CD4-positive, alpha-beta memory T cell (primary cell): ENCODE measurements around the gene PHETA2. TPM values are rescaled to one million over a fixed set of nuclear protein-coding genes. Genes with fewer than 3 reads are reported as not detected.
"Not testable (repeated sequence)": the region's sequence is repeated elsewhere in the genome, so short reads cannot be mapped to it uniquely, and the experiment has no call there.

ENCODE experiments used
- CTCF ChIA-PET: fragments of 350-600 bp; sonication (Branson Sonifier 250); formaldehyde crosslinking; loops from one replicate; lab custom pipeline; 2021; ENCODE audit warnings: inconsistent platforms; ENCODE audit not compliant: partially characterized antibody; lab: Charles Lee
- POLR2A ChIA-PET: fragments of 350-600 bp; sonication (Branson Sonifier 250); formaldehyde crosslinking; loops from one replicate; lab custom pipeline; 2021; ENCODE audit not compliant: partially characterized antibody; lab: Charles Lee
- DNase-seq, 5 donors: peaks; one replicate each; pipeline versions ENCODE4 v3.0.0 to v3.0.0-alpha.2; 2020 to 2022; ENCODE audit warnings: mixed read lengths in 1 of 5
- H3K27ac ChIP-seq: one replicate; pipeline ENCODE4 v1.7.0; 2013; ENCODE audit warnings: low read depth, low read length
- H3K27me3 ChIP-seq: 2 replicates; pipeline ENCODE4 v1.7.0; 2013; ENCODE audit warnings: mild to moderate bottlenecking, low read length, moderate library complexity; ENCODE audit not compliant: insufficient read depth
- H3K36me3 ChIP-seq: 2 replicates; pipeline ENCODE4 v1.7.0; 2013; ENCODE audit warnings: mild to moderate bottlenecking, low read length, moderate library complexity; ENCODE audit not compliant: insufficient read depth
- H3K4me1 ChIP-seq: 2 replicates; pipeline ENCODE4 v1.7.0; 2013; ENCODE audit warnings: mild to moderate bottlenecking, low read length, moderate library complexity; ENCODE audit not compliant: insufficient read depth
- H3K4me3 ChIP-seq, 2 donors: one replicate each; pipeline ENCODE4 v1.7.0; 2013; ENCODE audit warnings: low read length in 2 of 2, mild to moderate bottlenecking in 1 of 2
- H3K9me3 ChIP-seq, 2 donors: one replicate each; pipeline ENCODE4 v1.7.0; 2013; ENCODE audit warnings: low read length in 2 of 2, control low read depth in 1 of 2; ENCODE audit not compliant: control insufficient read depth in 1 of 2
- H3K27ac Mint-ChIP-seq, 7 donors: one replicate each; pipeline ENCODE4 v1.8.0; 2020 to 2021; ENCODE audit warnings: mixed read lengths in 7 of 7, mild to moderate bottlenecking in 6 of 7, inconsistent platforms in 3 of 7, moderate library complexity in 3 of 7
- H3K27me3 Mint-ChIP-seq, 2 donors: one replicate each; pipeline ENCODE4 v1.8.0; 2020 to 2021; ENCODE audit warnings: mixed read lengths in 2 of 2
- H3K36me3 Mint-ChIP-seq, 2 donors: one replicate each; pipeline ENCODE4 v1.8.0; 2020 to 2021; ENCODE audit warnings: mixed read lengths in 2 of 2, inconsistent platforms in 1 of 2, mild to moderate bottlenecking in 1 of 2
- H3K4me1 Mint-ChIP-seq, 4 donors: one replicate each; pipeline ENCODE4 v1.8.0; 2020 to 2021; ENCODE audit warnings: mixed read lengths in 4 of 4, mild to moderate bottlenecking in 1 of 4
- H3K4me3 Mint-ChIP-seq, 8 donors: one replicate each; pipeline ENCODE4 v1.8.0; 2020 to 2021; ENCODE audit warnings: mixed read lengths in 8 of 8, mild to moderate bottlenecking in 7 of 8, moderate library complexity in 6 of 8, inconsistent platforms in 3 of 8
- H3K9me3 Mint-ChIP-seq, 8 donors: one replicate each; pipeline ENCODE4 v1.8.0; 2020 to 2021; ENCODE audit warnings: mixed read lengths in 8 of 8, mild to moderate bottlenecking in 5 of 8, inconsistent platforms in 3 of 8, moderate library complexity in 1 of 8
- intact Hi-C: fragments of 100-400 bp; cut with micrococcal nuclease; formaldehyde crosslinking; loops from one replicate; pipeline ENCODE4 v1.15.1; 2023
- polyA plus RNA-seq, 2 donors: library from polyadenylated mRNA; unstranded; fragments of 300-500 nt; fragmentation: Illumina TruSeq; gene quantifications; one replicate each; pipeline ENCODE4 v1.2.3, GENCODE V29; 2021
- total RNA-seq, 2 experiments: library from RNA; stranded (reverse); gene quantifications; one replicate each; pipeline ENCODE4 v1.2.3, GENCODE V29; 2021

Gene PHETA2
- total and polyA plus RNA-seq, 4 experiments from 2014 or later: 0.69 to 1.9 (median 1.7) TPM

DNA sequence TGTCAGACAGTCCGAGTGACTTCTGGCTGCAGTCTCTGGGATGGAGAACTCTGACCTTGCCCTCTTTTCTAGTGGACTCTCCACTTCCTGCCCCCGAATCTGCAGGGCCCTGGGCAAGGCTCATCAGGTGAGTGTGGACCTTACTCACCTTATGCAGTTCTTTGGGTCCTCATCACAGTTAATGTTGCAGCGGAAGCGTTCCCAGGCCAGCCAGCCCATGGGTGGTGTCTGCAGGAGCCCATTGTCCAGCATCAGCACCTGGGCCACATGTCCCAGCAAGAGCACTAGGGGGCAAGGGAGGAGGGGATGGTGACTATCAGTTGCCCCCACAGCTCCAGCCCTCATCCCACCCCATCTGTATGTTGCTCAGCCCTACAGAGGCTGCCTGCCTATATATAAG lies 5.8 kb upstream of the PHETA2 start:
- Mint-ChIP-seq H3K4me1 (peaks cover 17 to 50% (median 30%) of the 10 kb centered on the region in 4 donors), H3K9me3 (no peaks in the 10 kb centered on the region), H3K36me3 (peaks cover 18 to 41% of the 10 kb centered on the region in 2 donors), H3K27ac (peak overlapping the region in 4 of 7 donors; percentile 10 to 94 (median 40)), H3K27me3 (no peaks in the 10 kb centered on the region), H3K4me3 (no peak overlapping the region)
- Histone ChIP-seq H3K4me1 (peaks cover 20% of the 10 kb centered on the region), H3K36me3 (peaks cover 11% of the 10 kb centered on the region), H3K27ac (no peak overlapping the region), H3K9me3 (no peaks in the 10 kb centered on the region), H3K27me3 (no peaks in the 10 kb centered on the region), H3K4me3 (no peak overlapping the region)
- DNase-seq: peak in 1 of 5 donors; percentile 7
- ChIA-PET POLR2A (interaction anchor here (3.8 to 4.3 kb wide), 2 partner anchors 12 to 22 kb away, joined by 39 to 73 read pairs; partner anchors contain the start of genes NDUFA6 and SMDT1), CTCF (no interaction called here)
- intact Hi-C loops: no loop called here

DNA sequence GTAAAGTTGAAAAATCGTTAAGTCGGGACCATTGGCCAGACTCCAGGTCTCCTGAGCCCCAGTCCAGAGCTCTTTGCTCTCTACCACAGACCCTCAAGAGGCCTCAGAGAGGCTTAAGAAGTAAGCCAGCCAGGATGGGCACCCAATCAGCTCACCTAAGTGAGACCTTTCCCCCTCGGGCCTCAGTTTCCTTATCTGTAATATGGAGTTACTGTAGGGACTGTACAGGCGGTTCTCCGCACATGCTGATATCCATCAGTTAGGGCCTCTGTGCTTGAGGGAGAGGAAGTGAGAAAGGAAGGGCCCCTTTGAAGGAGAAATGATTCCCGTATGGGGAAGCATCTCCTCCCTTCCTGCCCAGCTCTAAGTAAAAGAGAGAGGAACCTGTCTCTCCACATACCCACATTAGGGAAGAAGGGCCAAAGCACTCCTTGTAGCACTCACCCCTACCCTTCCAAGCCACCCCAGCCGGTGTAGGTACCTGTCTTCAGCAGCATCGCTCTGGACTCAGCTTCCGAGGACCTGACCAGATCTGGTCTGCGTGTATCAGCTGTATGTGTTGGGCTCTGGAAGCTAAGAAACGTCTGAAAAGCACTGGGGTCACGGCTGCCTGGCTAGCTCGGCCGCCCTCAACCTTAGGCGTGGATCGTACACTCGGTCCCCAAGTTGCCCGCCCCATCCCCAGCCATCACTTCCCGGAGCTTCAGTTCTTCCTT lies 4.1 kb upstream of the PHETA2 start:
- intact Hi-C loops: loop anchor here (1.0 to 10.0 kb wide), 5 partner anchors 9 to 545 kb away; partner anchors contain the start of genes POLDIP3, SEPTIN3, SMDT1 and SNU13
- H3K27me3 ChIP-seq: no peaks in the 10 kb centered on the region
- Mint-ChIP-seq H3K27ac (peak overlapping the region; percentile 87 to 95 (median 94)), H3K4me1 (peaks cover 18 to 56% (median 36%) of the 10 kb centered on the region in 4 donors), H3K9me3 (no peaks in the 10 kb centered on the region), H3K36me3 (peaks cover 9 to 33% of the 10 kb centered on the region in 2 donors), H3K27me3 (no peaks in the 10 kb centered on the region), H3K4me3 (peak overlapping the region; percentile 92 to 95 (median 92))
- no peak for DNase-seq
- no peaks in the 10 kb centered on the region for H3K9me3 ChIP-seq
- CTCF ChIA-PET: interaction anchor here (0.6 to 1.1 kb wide), 6 partner anchors 12 to 113 kb away, joined by 3 read pairs; partner anchors contain the start of gene NDUFA6
- H3K36me3 ChIP-seq: peaks cover 11% of the 10 kb centered on the region
- H3K4me3 ChIP-seq: peak overlapping the region; percentile 37 to 51
- POLR2A ChIA-PET: interaction anchor here (0.8 to 4.3 kb wide), 11 partner anchors 9 to 374 kb away, joined by 3 to 73 read pairs (median 3); partner anchors contain the start of genes NDUFA6, SMDT1 and WBP2NL
- peaks cover 33% of the 10 kb centered on the region for H3K4me1 ChIP-seq
- H3K27ac ChIP-seq: peak overlapping the region; percentile 74

DNA sequence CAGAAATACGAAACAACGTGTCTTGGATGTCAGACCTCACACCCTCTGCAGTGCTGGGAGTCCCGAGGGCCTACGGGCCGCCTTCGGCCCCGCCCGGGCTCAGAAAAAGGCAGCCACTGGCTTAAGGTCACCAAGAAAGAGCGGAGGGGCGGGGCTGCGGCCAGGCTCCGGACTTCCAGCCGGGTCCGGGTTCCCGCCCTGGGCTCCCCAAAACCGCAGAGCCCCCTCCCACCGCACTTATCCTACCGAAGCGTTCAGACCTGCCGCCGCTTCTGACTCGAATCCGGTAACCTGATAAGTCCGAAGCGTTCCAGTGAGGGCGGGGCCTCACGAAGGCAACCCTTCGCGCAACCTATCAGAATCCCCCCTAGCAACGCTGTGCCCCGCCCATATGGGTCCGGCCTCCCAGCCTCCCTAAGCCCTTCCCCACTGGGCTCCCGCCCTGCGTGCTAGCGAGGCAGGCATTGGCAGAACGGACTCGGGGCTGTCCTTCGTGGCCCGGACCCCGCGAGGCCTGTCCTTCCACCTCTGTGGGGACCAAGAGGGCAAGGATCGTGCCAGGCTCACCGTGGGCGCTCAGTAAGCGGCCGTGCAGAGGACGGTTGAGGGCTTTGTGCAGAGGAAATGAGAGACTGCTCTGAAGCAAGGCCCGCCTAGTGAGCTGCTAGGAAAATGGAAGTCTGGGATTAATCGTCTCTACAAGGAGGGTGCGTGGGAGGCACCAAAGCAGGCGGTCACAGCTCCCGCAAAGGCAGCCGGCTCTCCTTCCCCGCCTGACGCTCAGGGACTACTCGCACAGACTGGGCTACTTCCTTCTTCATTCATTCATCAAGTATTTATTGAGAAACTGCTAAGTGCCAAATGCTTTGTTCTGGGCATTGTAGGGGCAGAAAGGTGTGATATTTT lies 3.3 kb upstream of the PHETA2 start, which contains the start of gene NAGA:
Gene NAGA, minus strand, starts transcription at position 296 of the 906 bp plus-strand sequence. CDS start 515 bp downstream, outside the sequence.
- Histone ChIP-seq H3K36me3 (peaks cover 5% of the 10 kb centered on the region), H3K27ac (peak within 1 kb of the TSS; percentile 74), H3K9me3 (no peaks in the 10 kb centered on the region), H3K27me3 (no peaks in the 10 kb centered on the region), H3K4me3 (peak within 1 kb of the TSS; percentile 37 to 51), H3K4me1 (peaks cover 40% of the 10 kb centered on the region)
- ChIA-PET CTCF (interaction anchor here (0.6 to 1.1 kb wide), 3 partner anchors 20 to 109 kb away, joined by 3 read pairs; partner anchors contain the start of gene NDUFA6), POLR2A (interaction anchor here (0.9 to 4.3 kb wide), 8 partner anchors 9 to 373 kb away, joined by 3 to 73 read pairs (median 5); partner anchors contain the start of genes NDUFA6, SMDT1 and WBP2NL)
- Mint-ChIP-seq H3K4me3 (peak within 1 kb of the TSS; percentile 92 to 95 (median 92)), H3K27me3 (no peaks in the 10 kb centered on the region), H3K9me3 (no peaks in the 10 kb centered on the region), H3K4me1 (peaks cover 20 to 59% (median 39%) of the 10 kb centered on the region in 4 donors), H3K27ac (peak within 1 kb of the TSS; percentile 93 to 97 (median 94)), H3K36me3 (peaks cover 4 to 24% of the 10 kb centered on the region in 2 donors)
- intact Hi-C loops: loop anchor here (1.0 to 10.0 kb wide), 5 partner anchors 9 to 544 kb away; partner anchors contain the start of genes POLDIP3, SEPTIN3, SMDT1 and SNU13
- peak; percentile 89 to 95 (median 90) for DNase-seq

DNA sequence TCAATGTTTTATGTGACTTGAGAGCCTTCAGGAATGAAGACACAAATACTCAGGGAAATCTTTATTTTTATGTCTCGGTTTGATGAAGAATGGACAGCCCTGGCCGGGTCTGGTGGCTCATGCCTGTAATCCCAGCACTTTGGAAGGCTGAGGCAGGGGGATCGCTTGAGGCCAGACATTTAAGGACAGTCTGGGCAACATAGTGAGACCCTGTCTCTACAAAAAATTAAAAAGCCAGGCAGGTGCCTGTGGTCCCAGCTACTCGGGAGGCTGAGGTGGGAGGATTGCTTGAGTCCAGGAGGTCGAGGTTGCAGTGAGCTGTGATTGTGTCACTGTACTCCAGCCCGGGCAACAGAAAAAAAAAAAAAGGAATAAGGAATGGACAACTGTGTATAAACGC lies 2.5 kb upstream of the PHETA2 start:
- H3K9me3 Mint-ChIP-seq, H3K9me3 ChIP-seq, H3K27me3 Mint-ChIP-seq, H3K36me3 ChIP-seq, H3K27me3 ChIP-seq, CTCF ChIA-PET, DNase-seq: not testable (repeated sequence)
- Histone ChIP-seq H3K4me1 (peaks cover 40% of the 10 kb centered on the region), H3K4me3 (peak overlapping the region; percentile 37 to 51), H3K27ac (peak overlapping the region; percentile 74)
- POLR2A ChIA-PET: interaction anchor here (0.6 to 4.3 kb wide), 5 partner anchors 8 to 373 kb away, joined by 3 to 73 read pairs (median 15); partner anchors contain the start of genes NDUFA6, SMDT1 and WBP2NL
- Mint-ChIP-seq H3K4me3 (peak overlapping the region; percentile 92 to 95 (median 92)), H3K27ac (peak overlapping the region; percentile 93 to 97 (median 94)), H3K36me3 (peaks cover 4 to 20% of the 10 kb centered on the region in 2 donors), H3K4me1 (peaks cover 20 to 59% (median 39%) of the 10 kb centered on the region in 4 donors)
- intact Hi-C loops: loop anchor here (5.0 to 10.0 kb wide), 3 partner anchors 104 to 543 kb away; partner anchors contain the start of genes POLDIP3, SEPTIN3 and SNU13

DNA sequence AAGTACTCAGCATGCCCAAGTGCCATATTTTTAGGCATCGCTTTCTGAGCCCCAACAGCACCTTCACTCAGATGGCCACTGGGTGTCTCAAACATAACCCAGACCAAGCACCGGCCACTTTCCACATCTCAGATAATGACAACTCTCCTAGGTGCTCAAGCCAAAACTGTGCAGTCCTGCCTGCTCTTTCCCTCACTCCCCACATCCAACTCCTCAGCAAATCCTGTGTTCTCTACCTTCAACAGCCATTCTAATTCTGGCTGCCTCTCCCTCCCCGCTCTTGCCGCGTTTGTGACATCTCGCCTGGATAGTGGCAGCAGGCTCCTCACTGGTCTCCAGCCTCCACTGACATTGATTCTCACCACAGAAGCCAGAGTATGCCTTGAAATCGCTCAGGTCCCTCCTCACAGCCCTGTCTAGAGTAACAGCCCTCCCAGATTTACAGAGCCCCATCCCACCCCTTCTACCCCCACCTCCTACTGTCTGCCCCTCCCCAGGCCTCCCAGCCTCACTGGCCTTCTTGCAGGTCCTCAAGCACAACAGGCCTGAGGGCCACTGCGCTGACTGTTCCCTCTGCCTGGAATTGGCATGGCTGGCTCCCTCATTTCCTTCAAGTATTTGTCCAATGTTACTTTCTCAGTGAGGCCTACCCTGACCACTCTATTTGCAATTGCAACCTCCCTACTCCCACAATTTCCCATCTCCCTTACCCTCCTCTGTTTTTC lies 1.3 kb upstream of the PHETA2 start:
- H3K27ac ChIP-seq: no peak overlapping the region
- DNase-seq: no peak
- Mint-ChIP-seq H3K36me3 (peaks cover 0 to 11% of the 10 kb centered on the region in 2 donors), H3K4me1 (peaks cover 18 to 56% (median 38%) of the 10 kb centered on the region in 4 donors), H3K4me3 (peak overlapping the region; percentile 63 to 73 (median 68)), H3K27me3 (no peaks in the 10 kb centered on the region), H3K9me3 (no peaks in the 10 kb centered on the region), H3K27ac (peak overlapping the region in 5 of 7 donors; percentile 9 to 91 (median 87))
- POLR2A ChIA-PET: no interaction called here
- intact Hi-C loops: loop anchor here (5.0 to 10.0 kb wide), 3 partner anchors 105 to 542 kb away; partner anchors contain the start of genes POLDIP3, SEPTIN3 and SNU13
- H3K4me1 ChIP-seq: peaks cover 40% of the 10 kb centered on the region
- H3K36me3 ChIP-seq: peaks cover 5% of the 10 kb centered on the region
- H3K4me3 ChIP-seq: no peak overlapping the region
- H3K9me3 ChIP-seq: no peaks in the 10 kb centered on the region
- no peaks in the 10 kb centered on the region for H3K27me3 ChIP-seq
- CTCF ChIA-PET: no interaction called here

DNA sequence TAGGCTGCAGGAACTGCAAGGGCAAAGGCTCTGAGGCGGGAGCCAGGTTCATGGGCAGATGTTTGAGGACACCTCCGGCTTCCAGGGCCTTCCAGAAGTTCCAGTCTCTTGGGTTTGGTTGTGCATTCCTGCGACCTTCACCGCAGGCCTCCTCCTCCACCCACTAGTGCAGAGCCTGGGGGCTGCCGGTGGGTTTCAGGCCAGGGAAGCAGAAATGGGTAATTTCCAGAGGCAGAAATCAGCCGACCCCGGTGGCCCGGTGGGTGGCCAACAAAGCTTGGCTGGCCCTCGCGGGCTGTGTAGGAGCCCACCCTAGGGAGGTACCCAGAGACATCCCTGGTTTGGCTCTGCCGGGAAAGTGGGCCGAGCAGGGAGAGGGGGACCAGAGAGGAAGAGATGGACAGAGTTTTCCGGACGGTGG lies 417 bp upstream of the PHETA2 start:
- H3K27me3 Mint-ChIP-seq: no peaks in the 10 kb centered on the region
- H3K4me1 Mint-ChIP-seq: peaks cover 18 to 62% (median 35%) of the 10 kb centered on the region in 4 donors
- H3K36me3 Mint-ChIP-seq: peaks cover 0 to 4% of the 10 kb centered on the region in 2 donors
- Histone ChIP-seq H3K4me3 (peak overlapping the region in 1 of 2 donors; percentile 33), H3K27me3 (no peaks in the 10 kb centered on the region), H3K9me3 (no peaks in the 10 kb centered on the region), H3K36me3 (no peaks in the 10 kb centered on the region), H3K27ac (peak overlapping the region; percentile 57), H3K4me1 (peaks cover 44% of the 10 kb centered on the region)
- DNase-seq: no peak
- intact Hi-C loops: loop anchor here (5.0 to 10.0 kb wide), 3 partner anchors 106 to 541 kb away; partner anchors contain the start of genes POLDIP3, SEPTIN3 and SNU13
- H3K9me3 Mint-ChIP-seq: no peaks in the 10 kb centered on the region
- CTCF ChIA-PET: no interaction called here
- POLR2A ChIA-PET: interaction anchor here (0.6 to 1.0 kb wide), 2 partner anchors 16 to 242 kb away, joined by 4 to 5 read pairs; partner anchors contain the start of gene NDUFA6
- H3K4me3 Mint-ChIP-seq: peak overlapping the region; percentile 62 to 80 (median 67)
- peak overlapping the region in 5 of 7 donors; percentile 47 to 78 (median 59) for H3K27ac Mint-ChIP-seq
